ENCODE results near the gene SEBOX.
"Not testable (repeated sequence)": the region's sequence is repeated elsewhere in the genome, so short reads cannot be mapped to it uniquely, and the experiment has no call there.

Gene SEBOX

GRCh38 chr17:28344011-28344410, 21.0 kb downstream of the SEBOX start:
- in situ Hi-C loops (cut with MboI; ENCODE audit: low sequenced_read_pairs), result no loop called here

GRCh38 chr17:28343491-28343932, 21.5 kb downstream of the SEBOX start:
- in situ Hi-C loops (cut with MboI; ENCODE audit: low sequenced_read_pairs), result no loop called here

GRCh38 chr17:28342313-28342712, 22.7 kb downstream of the SEBOX start:
- in situ Hi-C loops (cut with MboI; ENCODE audit: low sequenced_read_pairs), result no loop called here

GRCh38 chr17:28341516-28341915, 23.5 kb downstream of the SEBOX start:
- in situ Hi-C loops (cut with MboI; ENCODE audit: low sequenced_read_pairs), result no loop called here

- in situ Hi-C loops (cut with MboI; ENCODE audit: low sequenced_read_pairs), result no loop called here
Observed at GRCh38 chr17:28340374-28340773, 24.6 kb downstream of the SEBOX start.

GRCh38 chr17:28339431-28339830, 25.6 kb downstream of the SEBOX start:
- in situ Hi-C loops (cut with MboI; ENCODE audit: low sequenced_read_pairs), result no loop called here

- in situ Hi-C loops (cut with MboI; ENCODE audit: low sequenced_read_pairs), result not testable (repeated sequence)
Observed at GRCh38 chr17:28338769-28339212, 26.2 kb downstream of the SEBOX start.

GRCh38 chr17:28338056-28338768, 26.8 kb downstream of the SEBOX start:
- in situ Hi-C loops (cut with MboI; ENCODE audit: low sequenced_read_pairs), result no loop called here

- in situ Hi-C loops (cut with MboI; ENCODE audit: low sequenced_read_pairs), result no loop called here
Observed at GRCh38 chr17:28335959-28336871, 28.8 kb downstream of the SEBOX start.

- in situ Hi-C loops (cut with MboI; ENCODE audit: low sequenced_read_pairs), result no loop called here
Observed at GRCh38 chr17:28335201-28335958, 29.6 kb downstream of the SEBOX start, which contains the start of the genes IFT20 and TNFAIP1. Gene IFT20, minus strand, starts transcription at chr17:28335472. Its CDS starts 3,487 bp downstream, at chr17:28331985. Gene TNFAIP1, plus strand, starts transcription at chr17:28335761. Its CDS starts 3,761 bp downstream, at chr17:28339522.

GRCh38 chr17:28334666-28335200, 30.3 kb downstream of the SEBOX start:
- in situ Hi-C loops (cut with MboI; ENCODE audit: low sequenced_read_pairs), result no loop called here

- in situ Hi-C loops (cut with MboI; ENCODE audit: low sequenced_read_pairs), result no loop called here
Observed at GRCh38 chr17:28334171-28334570, 30.8 kb downstream of the SEBOX start.

GRCh38 chr17:28333083-28333746, 31.8 kb downstream of the SEBOX start:
- in situ Hi-C loops (cut with MboI; ENCODE audit: low sequenced_read_pairs), result no loop called here

- in situ Hi-C loops (cut with MboI; ENCODE audit: low sequenced_read_pairs), result no loop called here
Observed at GRCh38 chr17:28331891-28332420, 33.0 kb downstream of the SEBOX start.

- in situ Hi-C loops (cut with MboI; ENCODE audit: low sequenced_read_pairs), result no loop called here
Observed at GRCh38 chr17:28330671-28331070, 34.3 kb downstream of the SEBOX start.

GRCh38 chr17:28328325-28328724, 36.7 kb downstream of the SEBOX start:
- in situ Hi-C loops (cut with MboI; ENCODE audit: low sequenced_read_pairs), result no loop called here

GRCh38 chr17:28327709-28328108, 37.3 kb downstream of the SEBOX start:
- in situ Hi-C loops (cut with MboI; ENCODE audit: low sequenced_read_pairs), result no loop called here

GRCh38 chr17:28327031-28327607, 37.9 kb downstream of the SEBOX start:
- in situ Hi-C loops (cut with MboI; ENCODE audit: low sequenced_read_pairs), result no loop called here

GRCh38 chr17:28326114-28326513, 38.9 kb downstream of the SEBOX start:
- in situ Hi-C loops (cut with MboI; ENCODE audit: low sequenced_read_pairs), result no loop called here
